Common myeloid progenitor, CD34-positive (primary cell): ENCODE measurements around the gene ZCRB1.

ENCODE experiments used
- CTCF ChIA-PET: fragments of 350-600 bp; sonication (Branson Sonifier 250); formaldehyde crosslinking; loops from one replicate; lab custom pipeline; 2021; ENCODE audit warnings: antibody characterized with exemption; lab: Charles Lee
- POLR2A ChIA-PET: fragments of 350-600 bp; sonication (Branson Sonifier 250); formaldehyde crosslinking; loops from one replicate; lab custom pipeline; 2021; ENCODE audit warnings: antibody characterized with exemption; lab: Charles Lee
- DNase-seq, 3 donors: peaks; one replicate each; pipeline versions ENCODE4 v3.0.0 to v3.0.0-alpha.2; 2013
- H3K27ac ChIP-seq, 2 experiments: 1 replicate in 1 of 2; 2 replicates in 1 of 2; pipeline ENCODE4 v1.7.0; 2013; ENCODE audit warnings: inconsistent platforms in 2 of 2, low read length in 2 of 2, mild to moderate bottlenecking in 2 of 2, low read depth in 1 of 2, moderate library complexity in 1 of 2; ENCODE audit not compliant: severe bottlenecking in 2 of 2, insufficient read depth in 1 of 2, poor library complexity in 1 of 2
- H3K27me3 ChIP-seq, 5 experiments: replicated peaks in 2 of 5; 1 replicate in 3 of 5; 2 replicates in 2 of 5; pipeline versions ENCODE4 v1.6.1 to v1.7.0; 2013; ENCODE audit warnings: low read length in 4 of 5, mild to moderate bottlenecking in 2 of 5, moderate library complexity in 2 of 5, inconsistent platforms in 1 of 5; ENCODE audit not compliant: insufficient read depth in 5 of 5, control insufficient read depth in 4 of 5
- H3K36me3 ChIP-seq, 4 experiments: 1 replicate in 2 of 4; 2 replicates in 2 of 4; pipeline versions ENCODE4 v1.6.1 to v1.7.0; 2013; ENCODE audit warnings: low read length in 3 of 4, control low read depth in 1 of 4, mild to moderate bottlenecking in 1 of 4; ENCODE audit not compliant: control insufficient read depth in 4 of 4, insufficient read depth in 4 of 4
- H3K4me1 ChIP-seq, 4 experiments: 1 replicate in 3 of 4; 2 replicates in 1 of 4; pipeline versions ENCODE4 v1.6.1 to v1.7.1; 2013; ENCODE audit warnings: low read length in 3 of 4, mild to moderate bottlenecking in 3 of 4, control low read depth in 1 of 4, inconsistent platforms in 1 of 4, moderate library complexity in 1 of 4; ENCODE audit not compliant: control insufficient read depth in 4 of 4, insufficient read depth in 4 of 4; ENCODE audit errors: control extremely low read depth in 1 of 4
- H3K4me3 ChIP-seq, 7 experiments: 1 replicate in 4 of 7; 2 replicates in 3 of 7; pipeline versions ENCODE4 v1.5.1 to v1.7.0; 2013; ENCODE audit warnings: mild to moderate bottlenecking in 7 of 7, low read length in 6 of 7, moderate library complexity in 6 of 7, inconsistent platforms in 2 of 7, low read depth in 2 of 7, control low read depth in 1 of 7; ENCODE audit not compliant: insufficient read depth in 4 of 7, control insufficient read depth in 1 of 7; ENCODE audit errors: extremely low read depth in 1 of 7
- H3K9me3 ChIP-seq, 5 experiments: 1 replicate in 4 of 5; 2 replicates in 1 of 5; pipeline versions ENCODE4 v1.6.1 to v1.7.1; 2013; ENCODE audit warnings: low read length in 4 of 5, mild to moderate bottlenecking in 2 of 5, inconsistent platforms in 1 of 5, low read depth in 1 of 5, moderate library complexity in 1 of 5; ENCODE audit not compliant: control insufficient read depth in 4 of 5, insufficient read depth in 2 of 5; ENCODE audit errors: control extremely low read depth in 1 of 5
- WGBS: methylation state at CpG from one replicate; pipeline ENCODE4 v1.1.5; 2013; ENCODE audit not compliant: insufficient coverage; 5-methylcytosine and 5-hydroxymethylcytosine counted together

The ZCRB1 gene

GRCh38 chr12:42346403-42347002 is 20.6 kb upstream of the ZCRB1 start:
- no peak overlapping the region for H3K4me3 ChIP-seq
- DNase-seq: no peak
- no CpG with 5 or more reads among the region's 1 CpG for WGBS
- no peaks in the 10 kb centered on the region for H3K9me3 ChIP-seq
- POLR2A ChIA-PET: no interaction called here
- no peaks in the 10 kb centered on the region for H3K27me3 ChIP-seq
- CTCF ChIA-PET: interaction anchor here (3.3 kb wide), 1 partner anchor 25 kb away, joined by 14 read pairs; no protein-coding TSS in a partner anchor
- peaks cover 3 to 21% (median 7%) of the 10 kb centered on the region in 4 experiments for H3K36me3 ChIP-seq
- no peaks in the 10 kb centered on the region for H3K4me1 ChIP-seq
- no peak overlapping the region for H3K27ac ChIP-seq

GRCh38 chr12:42343721-42344120 is 17.8 kb upstream of the ZCRB1 start:
- Histone ChIP-seq H3K36me3 (peaks cover 3 to 26% (median 6%) of the 10 kb centered on the region in 4 experiments), H3K27ac (no peak overlapping the region), H3K4me3 (no peak overlapping the region), H3K9me3 (no peaks in the 10 kb centered on the region), H3K27me3 (no peaks in the 10 kb centered on the region), H3K4me1 (no peaks in the 10 kb centered on the region)
- no peak for DNase-seq
- ChIA-PET POLR2A (no interaction called here), CTCF (interaction anchor here (1.8 to 2.1 kb wide), 2 partner anchors 12 to 26 kb away, joined by 5 to 7 read pairs; no protein-coding TSS in a partner anchor)
- WGBS: 100% methylated on average over 2 of the region's 3 CpGs

- POLR2A ChIA-PET: no interaction called here
- no peak for DNase-seq
- Histone ChIP-seq H3K4me1 (peaks cover 0 to 6% (median 2%) of the 10 kb centered on the region in 4 experiments), H3K9me3 (no peaks in the 10 kb centered on the region), H3K36me3 (peaks cover 3 to 30% (median 7%) of the 10 kb centered on the region in 4 experiments), H3K4me3 (no peak overlapping the region), H3K27ac (no peak overlapping the region), H3K27me3 (no peaks in the 10 kb centered on the region)
- CTCF ChIA-PET: interaction anchor here (1.0 to 2.1 kb wide), 3 partner anchors 10 to 29 kb away, joined by 3 to 7 read pairs (median 3); no protein-coding TSS in a partner anchor
- 100% methylated on average over 2 of the region's 2 CpGs for WGBS
Measured at GRCh38 chr12:42342028-42342427, 16.1 kb upstream of the ZCRB1 start.

GRCh38 chr12:42338280-42338679 is 12.4 kb upstream of the ZCRB1 start:
- Histone ChIP-seq H3K27me3 (no peaks in the 10 kb centered on the region), H3K4me3 (no peak overlapping the region), H3K9me3 (no peaks in the 10 kb centered on the region), H3K4me1 (peaks cover 0 to 24% (median 10%) of the 10 kb centered on the region in 4 experiments), H3K27ac (no peak overlapping the region), H3K36me3 (peaks cover 0 to 30% (median 13%) of the 10 kb centered on the region in 4 experiments)
- POLR2A ChIA-PET: no interaction called here
- DNase-seq: no peak
- WGBS: 67% methylated on average over 2 of the region's 2 CpGs
- CTCF ChIA-PET: interaction anchor here (0.6 to 1.5 kb wide), 4 partner anchors 15 to 1094 kb away, joined by 3 to 4 read pairs (median 4); no protein-coding TSS in a partner anchor

GRCh38 chr12:42336286-42336685 is 10.4 kb upstream of the ZCRB1 start:
- H3K9me3 ChIP-seq: no peaks in the 10 kb centered on the region
- WGBS: no CpG with 5 or more reads among the region's 1 CpG
- POLR2A ChIA-PET: no interaction called here
- H3K27me3 ChIP-seq: no peaks in the 10 kb centered on the region
- H3K27ac ChIP-seq: no peak overlapping the region
- peaks cover 0 to 26% (median 9%) of the 10 kb centered on the region in 4 experiments for H3K36me3 ChIP-seq
- H3K4me1 ChIP-seq: peaks cover 0 to 31% (median 12%) of the 10 kb centered on the region in 4 experiments
- no peak overlapping the region for H3K4me3 ChIP-seq
- DNase-seq: no peak
- CTCF ChIA-PET: no interaction called here

- peak; percentile 59 to 78 (median 71) for DNase-seq
- CTCF ChIA-PET: interaction anchor here (0.7 to 3.1 kb wide), 17 partner anchors 10 to 1058 kb away, joined by 3 to 20 read pairs (median 4); no protein-coding TSS in a partner anchor
- H3K4me3 ChIP-seq: no peak overlapping the region
- no peaks in the 10 kb centered on the region for H3K9me3 ChIP-seq
- no CpG with 5 or more reads among the region's 4 CpGs for WGBS
- H3K4me1 ChIP-seq: peaks cover 4 to 58% (median 19%) of the 10 kb centered on the region in 4 experiments
- peak overlapping the region in 1 of 2 experiments; percentile 12 for H3K27ac ChIP-seq
- peaks cover 0 to 14% (median 9%) of the 10 kb centered on the region in 4 experiments for H3K36me3 ChIP-seq
- POLR2A ChIA-PET: no interaction called here
- no peaks in the 10 kb centered on the region for H3K27me3 ChIP-seq
Measured at GRCh38 chr12:42332301-42333285, 6.7 kb upstream of the ZCRB1 start.
